Thyroid gland (tissue), 4 donors: ENCODE results near the gene RPL29.

ENCODE experiments used
- POLR2A ChIP-seq, 2 donors: fragments of 450-650 bp; IDR thresholded peaks; one replicate each; pipeline ENCODE4 v1.6.1; 2017; ENCODE audit warnings: antibody characterized with exemption in 2 of 2, mild to moderate bottlenecking in 2 of 2, moderate library complexity in 1 of 2
- TF ChIP-seq, protein P1 (sequence below), 6 experiments: fragments of 200-600 bp in 3 of 6; fragments of 450-650 bp in 3 of 6; sonication (generic) in 3 of 6; IDR thresholded peaks; one replicate each; pipeline ENCODE4 v1.5.1; 2016 to 2019; ENCODE audit warnings: antibody characterized with exemption in 6 of 6, mild to moderate bottlenecking in 2 of 6, inconsistent platforms in 1 of 6, moderate library complexity in 1 of 6

- TF ChIP-seq, protein P1, sequence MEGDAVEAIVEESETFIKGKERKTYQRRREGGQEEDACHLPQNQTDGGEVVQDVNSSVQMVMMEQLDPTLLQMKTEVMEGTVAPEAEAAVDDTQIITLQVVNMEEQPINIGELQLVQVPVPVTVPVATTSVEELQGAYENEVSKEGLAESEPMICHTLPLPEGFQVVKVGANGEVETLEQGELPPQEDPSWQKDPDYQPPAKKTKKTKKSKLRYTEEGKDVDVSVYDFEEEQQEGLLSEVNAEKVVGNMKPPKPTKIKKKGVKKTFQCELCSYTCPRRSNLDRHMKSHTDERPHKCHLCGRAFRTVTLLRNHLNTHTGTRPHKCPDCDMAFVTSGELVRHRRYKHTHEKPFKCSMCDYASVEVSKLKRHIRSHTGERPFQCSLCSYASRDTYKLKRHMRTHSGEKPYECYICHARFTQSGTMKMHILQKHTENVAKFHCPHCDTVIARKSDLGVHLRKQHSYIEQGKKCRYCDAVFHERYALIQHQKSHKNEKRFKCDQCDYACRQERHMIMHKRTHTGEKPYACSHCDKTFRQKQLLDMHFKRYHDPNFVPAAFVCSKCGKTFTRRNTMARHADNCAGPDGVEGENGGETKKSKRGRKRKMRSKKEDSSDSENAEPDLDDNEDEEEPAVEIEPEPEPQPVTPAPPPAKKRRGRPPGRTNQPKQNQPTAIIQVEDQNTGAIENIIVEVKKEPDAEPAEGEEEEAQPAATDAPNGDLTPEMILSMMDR (IDR thresholded peaks at IDR 0.05) = no peak
- no peak for TF ChIP-seq POLR2A (IDR thresholded peaks at IDR 0.05)
Measured at GRCh38 chr3:51962854-51963530, 32.7 kb downstream of the RPL29 start.
